H1 (cell line): ENCODE results near the gene NCOA1. TPM values are rescaled to one million over a fixed set of nuclear protein-coding genes. Genes with fewer than 3 reads are reported as not detected.

Source experiments
- CBX5 ChIP-seq: fragments of 300-800, 300-1000 bp; sonication (generic); IDR thresholded peaks from 2 replicates; pipeline ENCODE4 v1.7.1; 2016; ENCODE audit warnings: antibody characterized with exemption, low read length, low read depth
- RAD21 ChIP-seq, 2 experiments: IDR thresholded peaks in 1 of 2; conservative IDR thresholded peaks in 1 of 2; 2 replicates each; pipeline ENCODE4 v1.6.1; 2011; ENCODE audit warnings: low read depth in 2 of 2, low read length in 2 of 2, improper control_type of control experiment in 1 of 2, inconsistent platforms in 1 of 2, mild to moderate bottlenecking in 1 of 2, moderate library complexity in 1 of 2
- RXRA ChIP-seq: IDR thresholded peaks from 2 replicates; pipeline ENCODE4 v1.6.1; 2011; ENCODE audit warnings: low read depth, mild to moderate bottlenecking, low read length, moderate library complexity; ENCODE audit not compliant: insufficient read depth
- ZNF274 ChIP-seq: IDR thresholded peaks from 2 replicates; pipeline ENCODE4 v1.7.0; 2012; ENCODE audit warnings: low read length, borderline replicate concordance; ENCODE audit errors: extremely low read depth
- polyA plus RNA-seq, 7 experiments: library from polyadenylated mRNA; depleted of rRNA in 3 of 7; stranded (reverse) in 5 of 7; unstranded in 2 of 7; fragments of >200 nt in 5 of 7; fragments of 200-250 nt in 2 of 7; gene quantifications; 1 replicate in 5 of 7; 2 replicates in 1 of 7; 4 replicates in 1 of 7; pipeline versions ENCODE4 v1.2.1 to v1.2.3, GENCODE V29; 2011 to 2013; ENCODE audit warnings: missing spikeins in 2 of 7, mixed read lengths in 2 of 7
- total RNA-seq: library from RNA; stranded (reverse); fragmentation: NEBNext Ultra II Directional; extraction: Animal tissue kit (Norgen Biotek cat#: 25700); gene quantifications from 2 replicates; pipeline ENCODE4 v1.2.1, GENCODE V29; 2021
- TF ChIP-seq, protein P1 (sequence below), 3 experiments: IDR thresholded peaks; 1 replicate in 2 of 3; 2 replicates in 1 of 3; pipeline versions ENCODE4 v1.5.1 to v1.6.1; 2011; ENCODE audit warnings: low read length in 3 of 3, mild to moderate bottlenecking in 3 of 3, inconsistent platforms in 2 of 3, low read depth in 1 of 3, moderate library complexity in 1 of 3; ENCODE audit not compliant: insufficient read depth in 1 of 3; ENCODE audit errors: control extremely low read depth in 1 of 3
- TF ChIP-seq, protein P2 (sequence below): fragments of 300-600 bp; sonication (generic); IDR thresholded peaks from 2 replicates; pipeline ENCODE4 v1.7.1; 2012; ENCODE audit warnings: low read length, moderate library complexity, mild to moderate bottlenecking, inconsistent platforms; ENCODE audit not compliant: insufficient replicate concordance
- TF ChIP-seq, protein P3 (sequence below): IDR thresholded peaks from 2 replicates; pipeline ENCODE4 v1.6.1; 2012; ENCODE audit warnings: inconsistent platforms

Gene NCOA1
- total and polyA plus RNA-seq, 2 of the 8 experiments (the other 6 are each of a cell fraction or from before 2014, with no cell fraction given) = 12.8 to 17.9 TPM

DNA sequence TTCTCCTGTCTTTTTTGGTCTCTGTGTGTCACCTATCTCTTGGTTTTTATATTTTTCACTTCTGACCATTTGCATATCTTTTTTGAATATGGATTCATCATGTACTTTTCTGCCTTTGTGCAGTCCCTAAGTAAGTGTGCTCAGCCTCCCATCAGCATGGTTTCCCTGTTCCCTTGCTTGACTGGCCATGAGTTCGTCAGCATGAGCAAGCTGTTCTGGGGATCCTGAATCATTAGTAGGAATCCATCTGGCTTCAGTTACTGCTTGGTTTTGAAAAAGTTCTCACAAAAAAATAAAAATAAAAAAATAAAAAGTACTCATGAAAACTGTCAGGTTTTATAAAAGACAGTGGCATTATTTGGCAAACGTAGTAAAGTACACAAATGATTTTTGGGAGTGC lies 144.1 kb downstream of the NCOA1 start (continued):
- TF ChIP-seq, protein P1, sequence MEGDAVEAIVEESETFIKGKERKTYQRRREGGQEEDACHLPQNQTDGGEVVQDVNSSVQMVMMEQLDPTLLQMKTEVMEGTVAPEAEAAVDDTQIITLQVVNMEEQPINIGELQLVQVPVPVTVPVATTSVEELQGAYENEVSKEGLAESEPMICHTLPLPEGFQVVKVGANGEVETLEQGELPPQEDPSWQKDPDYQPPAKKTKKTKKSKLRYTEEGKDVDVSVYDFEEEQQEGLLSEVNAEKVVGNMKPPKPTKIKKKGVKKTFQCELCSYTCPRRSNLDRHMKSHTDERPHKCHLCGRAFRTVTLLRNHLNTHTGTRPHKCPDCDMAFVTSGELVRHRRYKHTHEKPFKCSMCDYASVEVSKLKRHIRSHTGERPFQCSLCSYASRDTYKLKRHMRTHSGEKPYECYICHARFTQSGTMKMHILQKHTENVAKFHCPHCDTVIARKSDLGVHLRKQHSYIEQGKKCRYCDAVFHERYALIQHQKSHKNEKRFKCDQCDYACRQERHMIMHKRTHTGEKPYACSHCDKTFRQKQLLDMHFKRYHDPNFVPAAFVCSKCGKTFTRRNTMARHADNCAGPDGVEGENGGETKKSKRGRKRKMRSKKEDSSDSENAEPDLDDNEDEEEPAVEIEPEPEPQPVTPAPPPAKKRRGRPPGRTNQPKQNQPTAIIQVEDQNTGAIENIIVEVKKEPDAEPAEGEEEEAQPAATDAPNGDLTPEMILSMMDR (IDR thresholded peaks at IDR 0.05; ENCODE audit: control extremely low read depth in 1 of 3, insufficient read depth in 1 of 3, low read depth in 1 of 3, low read length in 3 of 3) = no peak
- TF ChIP-seq, protein P2, sequence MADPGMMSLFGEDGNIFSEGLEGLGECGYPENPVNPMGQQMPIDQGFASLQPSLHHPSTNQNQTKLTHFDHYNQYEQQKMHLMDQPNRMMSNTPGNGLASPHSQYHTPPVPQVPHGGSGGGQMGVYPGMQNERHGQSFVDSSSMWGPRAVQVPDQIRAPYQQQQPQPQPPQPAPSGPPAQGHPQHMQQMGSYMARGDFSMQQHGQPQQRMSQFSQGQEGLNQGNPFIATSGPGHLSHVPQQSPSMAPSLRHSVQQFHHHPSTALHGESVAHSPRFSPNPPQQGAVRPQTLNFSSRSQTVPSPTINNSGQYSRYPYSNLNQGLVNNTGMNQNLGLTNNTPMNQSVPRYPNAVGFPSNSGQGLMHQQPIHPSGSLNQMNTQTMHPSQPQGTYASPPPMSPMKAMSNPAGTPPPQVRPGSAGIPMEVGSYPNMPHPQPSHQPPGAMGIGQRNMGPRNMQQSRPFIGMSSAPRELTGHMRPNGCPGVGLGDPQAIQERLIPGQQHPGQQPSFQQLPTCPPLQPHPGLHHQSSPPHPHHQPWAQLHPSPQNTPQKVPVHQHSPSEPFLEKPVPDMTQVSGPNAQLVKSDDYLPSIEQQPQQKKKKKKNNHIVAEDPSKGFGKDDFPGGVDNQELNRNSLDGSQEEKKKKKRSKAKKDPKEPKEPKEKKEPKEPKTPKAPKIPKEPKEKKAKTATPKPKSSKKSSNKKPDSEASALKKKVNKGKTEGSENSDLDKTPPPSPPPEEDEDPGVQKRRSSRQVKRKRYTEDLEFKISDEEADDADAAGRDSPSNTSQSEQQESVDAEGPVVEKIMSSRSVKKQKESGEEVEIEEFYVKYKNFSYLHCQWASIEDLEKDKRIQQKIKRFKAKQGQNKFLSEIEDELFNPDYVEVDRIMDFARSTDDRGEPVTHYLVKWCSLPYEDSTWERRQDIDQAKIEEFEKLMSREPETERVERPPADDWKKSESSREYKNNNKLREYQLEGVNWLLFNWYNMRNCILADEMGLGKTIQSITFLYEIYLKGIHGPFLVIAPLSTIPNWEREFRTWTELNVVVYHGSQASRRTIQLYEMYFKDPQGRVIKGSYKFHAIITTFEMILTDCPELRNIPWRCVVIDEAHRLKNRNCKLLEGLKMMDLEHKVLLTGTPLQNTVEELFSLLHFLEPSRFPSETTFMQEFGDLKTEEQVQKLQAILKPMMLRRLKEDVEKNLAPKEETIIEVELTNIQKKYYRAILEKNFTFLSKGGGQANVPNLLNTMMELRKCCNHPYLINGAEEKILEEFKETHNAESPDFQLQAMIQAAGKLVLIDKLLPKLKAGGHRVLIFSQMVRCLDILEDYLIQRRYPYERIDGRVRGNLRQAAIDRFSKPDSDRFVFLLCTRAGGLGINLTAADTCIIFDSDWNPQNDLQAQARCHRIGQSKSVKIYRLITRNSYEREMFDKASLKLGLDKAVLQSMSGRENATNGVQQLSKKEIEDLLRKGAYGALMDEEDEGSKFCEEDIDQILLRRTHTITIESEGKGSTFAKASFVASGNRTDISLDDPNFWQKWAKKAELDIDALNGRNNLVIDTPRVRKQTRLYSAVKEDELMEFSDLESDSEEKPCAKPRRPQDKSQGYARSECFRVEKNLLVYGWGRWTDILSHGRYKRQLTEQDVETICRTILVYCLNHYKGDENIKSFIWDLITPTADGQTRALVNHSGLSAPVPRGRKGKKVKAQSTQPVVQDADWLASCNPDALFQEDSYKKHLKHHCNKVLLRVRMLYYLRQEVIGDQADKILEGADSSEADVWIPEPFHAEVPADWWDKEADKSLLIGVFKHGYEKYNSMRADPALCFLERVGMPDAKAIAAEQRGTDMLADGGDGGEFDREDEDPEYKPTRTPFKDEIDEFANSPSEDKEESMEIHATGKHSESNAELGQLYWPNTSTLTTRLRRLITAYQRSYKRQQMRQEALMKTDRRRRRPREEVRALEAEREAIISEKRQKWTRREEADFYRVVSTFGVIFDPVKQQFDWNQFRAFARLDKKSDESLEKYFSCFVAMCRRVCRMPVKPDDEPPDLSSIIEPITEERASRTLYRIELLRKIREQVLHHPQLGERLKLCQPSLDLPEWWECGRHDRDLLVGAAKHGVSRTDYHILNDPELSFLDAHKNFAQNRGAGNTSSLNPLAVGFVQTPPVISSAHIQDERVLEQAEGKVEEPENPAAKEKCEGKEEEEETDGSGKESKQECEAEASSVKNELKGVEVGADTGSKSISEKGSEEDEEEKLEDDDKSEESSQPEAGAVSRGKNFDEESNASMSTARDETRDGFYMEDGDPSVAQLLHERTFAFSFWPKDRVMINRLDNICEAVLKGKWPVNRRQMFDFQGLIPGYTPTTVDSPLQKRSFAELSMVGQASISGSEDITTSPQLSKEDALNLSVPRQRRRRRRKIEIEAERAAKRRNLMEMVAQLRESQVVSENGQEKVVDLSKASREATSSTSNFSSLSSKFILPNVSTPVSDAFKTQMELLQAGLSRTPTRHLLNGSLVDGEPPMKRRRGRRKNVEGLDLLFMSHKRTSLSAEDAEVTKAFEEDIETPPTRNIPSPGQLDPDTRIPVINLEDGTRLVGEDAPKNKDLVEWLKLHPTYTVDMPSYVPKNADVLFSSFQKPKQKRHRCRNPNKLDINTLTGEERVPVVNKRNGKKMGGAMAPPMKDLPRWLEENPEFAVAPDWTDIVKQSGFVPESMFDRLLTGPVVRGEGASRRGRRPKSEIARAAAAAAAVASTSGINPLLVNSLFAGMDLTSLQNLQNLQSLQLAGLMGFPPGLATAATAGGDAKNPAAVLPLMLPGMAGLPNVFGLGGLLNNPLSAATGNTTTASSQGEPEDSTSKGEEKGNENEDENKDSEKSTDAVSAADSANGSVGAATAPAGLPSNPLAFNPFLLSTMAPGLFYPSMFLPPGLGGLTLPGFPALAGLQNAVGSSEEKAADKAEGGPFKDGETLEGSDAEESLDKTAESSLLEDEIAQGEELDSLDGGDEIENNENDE = no peak
- no peak for TF ChIP-seq ZNF274
- TF ChIP-seq, protein P3, sequence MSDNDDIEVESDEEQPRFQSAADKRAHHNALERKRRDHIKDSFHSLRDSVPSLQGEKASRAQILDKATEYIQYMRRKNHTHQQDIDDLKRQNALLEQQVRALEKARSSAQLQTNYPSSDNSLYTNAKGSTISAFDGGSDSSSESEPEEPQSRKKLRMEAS = no peak
- no peak for TF ChIP-seq RXRA
- TF ChIP-seq CBX5 = no peak
- no peak for TF ChIP-seq RAD21 (IDR thresholded peaks at IDR 0.05 in 1 of 2, conservative IDR thresholded peaks at IDR 0.05 in 1 of 2; ENCODE audit: low read depth in 2 of 2, low read length in 2 of 2)
